ENCODE data around the gene HAAO. TPM values are rescaled to one million over a fixed set of nuclear protein-coding genes. Genes with fewer than 3 reads are reported as not detected.

HAAO gene
- total RNA-seq, 1 experiment from 2014 or later: 8.0 TPM

- TF ChIP-seq E2F5 (CRISPR knock-in tag; IDR thresholded peaks at IDR 0.05) (no peak), HMGXB4 (CRISPR knock-in tag; IDR thresholded peaks at IDR 0.05) (no peak), ZNF219 (CRISPR knock-in tag; IDR thresholded peaks at IDR 0.05; ENCODE audit: borderline replicate concordance) (no peak), ZSCAN18 (CRISPR knock-in tag; IDR thresholded peaks at IDR 0.05) (no peak), PRRX2 (CRISPR knock-in tag; IDR thresholded peaks at IDR 0.05) (no peak), NR3C1 (CRISPR knock-in tag; conservative IDR thresholded peaks at IDR 0.05; ENCODE audit: low read depth) (no peak)
These were observed 65.7 kb downstream of the HAAO start (continued) for GRCh38 chr2:42726680-42727079.

- peaks cover 14% of the 10 kb centered on the region for H3K4me1 Mint-ChIP-seq
- peaks cover 21% of the 10 kb centered on the region for H3K36me3 Mint-ChIP-seq
- ATAC-seq (peak; percentile 46), DNase-seq (ENCODE audit: low spot score) (no peak)
- ChIA-PET POLR2A (interaction anchor here (0.5 to 0.7 kb wide), 2 partner anchors 48 to 681 kb away, joined by 3 to 4 read pairs; no protein-coding TSS in a partner anchor), CTCF (no interaction called here)
- H3K27ac Mint-ChIP-seq: no peak overlapping the region; the same call in 1 of the 2 replicates
- H3K9me3 Mint-ChIP-seq: peaks cover 16% of the 10 kb centered on the region
- H3K4me3 Mint-ChIP-seq: no peak overlapping the region
- H3K27me3 Mint-ChIP-seq (ENCODE audit: low read depth): no peaks in the 10 kb centered on the region
- no peak for TF ChIP-seq ATF6 (CRISPR knock-in tag; IDR thresholded peaks at IDR 0.05)
- no peak for TF ChIP-seq GTF2I (CRISPR knock-in tag; conservative IDR thresholded peaks at IDR 0.05)
- TF ChIP-seq CDX4 (CRISPR knock-in tag; IDR thresholded peaks at IDR 0.05; ENCODE audit: borderline replicate concordance): no peak
- TF ChIP-seq MAX (CRISPR knock-in tag; IDR thresholded peaks at IDR 0.05): no peak
- no peak for TF ChIP-seq STAT6 (CRISPR knock-in tag; conservative IDR thresholded peaks at IDR 0.05; ENCODE audit: low read depth)
- TF ChIP-seq FOXJ3 (CRISPR knock-in tag; IDR thresholded peaks at IDR 0.05; ENCODE audit: borderline replicate concordance): no peak
- no peak for TF ChIP-seq ERG (CRISPR knock-in tag; IDR thresholded peaks at IDR 0.05)
- no peak for TF ChIP-seq MLX (CRISPR knock-in tag; IDR thresholded peaks at IDR 0.05)
- TF ChIP-seq RELA (CRISPR knock-in tag; IDR thresholded peaks at IDR 0.05; ENCODE audit: borderline replicate concordance): no peak
- TF ChIP-seq ESRRA (CRISPR knock-in tag; IDR thresholded peaks at IDR 0.05; ENCODE audit: borderline replicate concordance): no peak
- TF ChIP-seq NR1H2 (CRISPR knock-in tag; IDR thresholded peaks at IDR 0.05): no peak
- TF ChIP-seq PREB (CRISPR knock-in tag; IDR thresholded peaks at IDR 0.05; ENCODE audit: borderline replicate concordance): no peak
- TF ChIP-seq USF2 (CRISPR knock-in tag; IDR thresholded peaks at IDR 0.05): no peak
- no peak for TF ChIP-seq ATF1 (CRISPR knock-in tag; IDR thresholded peaks at IDR 0.05)
- no peak for TF ChIP-seq ZNF138 (CRISPR knock-in tag; conservative IDR thresholded peaks at IDR 0.05)
- TF ChIP-seq ETV6 (CRISPR knock-in tag; IDR thresholded peaks at IDR 0.05): no peak
These were observed 66.7 kb downstream of the HAAO start for GRCh38 chr2:42725657-42726056.

Measured in WTC11 (cell line).